ENCODE measurements around the gene BFSP2.

GRCh38 chr3:133419151-133419909, 19.5 kb downstream of the BFSP2 start:
- no peak for TF ChIP-seq CTCF (IDR thresholded peaks at IDR 0.05; ENCODE audit: extremely low read depth in 1 of 2, insufficient read depth in 1 of 2, low read depth in 1 of 2, low read length in 2 of 2)
- no peak for TF ChIP-seq EZH2 (IDR thresholded peaks at IDR 0.05; ENCODE audit: borderline replicate concordance, low read depth, low read length, severe bottlenecking)
- TF ChIP-seq POLR2A (IDR thresholded peaks at IDR 0.05; ENCODE audit: low read depth, low read length): no peak
- no peak for TF ChIP-seq POLR2AphosphoS5 (IDR thresholded peaks at IDR 0.05; ENCODE audit: insufficient read depth, low read depth, low read length)
- no peak for TF ChIP-seq GATA2 (IDR thresholded peaks at IDR 0.05; ENCODE audit: insufficient read depth, insufficient read length, low read depth, low read length)
